Liver (tissue), 9 donors: ENCODE results near the gene PASD1. TPM values are rescaled to one million over a fixed set of nuclear protein-coding genes. Genes with fewer than 3 reads are reported as not detected.

ENCODE experiments used
- DNase-seq: peaks from one replicate; pipeline ENCODE4 v3.0.0-alpha.2; 2017; ENCODE audit warnings: low spot score
- H3K27ac ChIP-seq, 2 donors: one replicate each; pipeline ENCODE4 v1.7.0; 2013; ENCODE audit warnings: inconsistent platforms in 2 of 2, low read length in 2 of 2, control low read depth in 1 of 2, low read depth in 1 of 2, mild to moderate bottlenecking in 1 of 2
- H3K27me3 ChIP-seq, 4 donors: one replicate each; pipeline versions ENCODE4 v1.6.1 to v1.7.0; 2013; ENCODE audit warnings: low read length in 3 of 4, inconsistent platforms in 1 of 4, mild to moderate bottlenecking in 1 of 4, moderate library complexity in 1 of 4; ENCODE audit not compliant: control insufficient read depth in 4 of 4, insufficient read depth in 4 of 4
- H3K36me3 ChIP-seq, 4 donors: one replicate each; pipeline versions ENCODE4 v1.6.1 to v1.7.0; 2013; ENCODE audit warnings: low read length in 3 of 4, mild to moderate bottlenecking in 3 of 4, low read depth in 1 of 4, moderate library complexity in 1 of 4; ENCODE audit not compliant: control insufficient read depth in 4 of 4, insufficient read depth in 3 of 4
- H3K4me1 ChIP-seq, 4 donors: one replicate each; pipeline versions ENCODE4 v1.6.1 to v1.7.0; 2013; ENCODE audit warnings: low read length in 3 of 4, mild to moderate bottlenecking in 3 of 4, moderate library complexity in 1 of 4; ENCODE audit not compliant: control insufficient read depth in 4 of 4, insufficient read depth in 4 of 4
- H3K4me3 ChIP-seq, 3 donors: one replicate each; pipeline versions ENCODE4 v1.6.1 to v1.7.0; 2013; ENCODE audit warnings: low read length in 3 of 3, control low read depth in 1 of 3, low read depth in 1 of 3, mild to moderate bottlenecking in 1 of 3
- H3K9ac ChIP-seq, 2 donors: one replicate each; pipeline ENCODE4 v1.7.0; 2013; ENCODE audit warnings: low read length in 2 of 2, mild to moderate bottlenecking in 2 of 2, moderate library complexity in 2 of 2, control low read depth in 1 of 2, low read depth in 1 of 2
- H3K9me3 ChIP-seq, 4 donors: one replicate each; pipeline versions ENCODE4 v1.6.1 to v1.7.0; 2013; ENCODE audit warnings: low read length in 3 of 4; ENCODE audit not compliant: control insufficient read depth in 4 of 4
- ATF3 ChIP-seq: IDR thresholded peaks from 2 replicates; pipeline ENCODE4 v1.6.1; 2016; ENCODE audit warnings: antibody characterized with exemption
- CTCF ChIP-seq: fragments of 150-350 bp; IDR thresholded peaks from 2 replicates; pipeline ENCODE4 v1.5.1; 2017; ENCODE audit warnings: improper control_type of control experiment, low read depth, low read length; ENCODE audit not compliant: missing input control
- EGR1 ChIP-seq, 2 donors: IDR thresholded peaks; 2 replicates each; pipeline ENCODE4 v1.6.1; 2016 to 2018; ENCODE audit warnings: antibody characterized with exemption in 2 of 2, low read depth in 2 of 2
- FOXA1 ChIP-seq: IDR thresholded peaks from 2 replicates; pipeline ENCODE4 v1.6.1; 2016; ENCODE audit warnings: antibody characterized with exemption
- GABPA ChIP-seq, 2 donors: IDR thresholded peaks in 1 of 2; conservative IDR thresholded peaks in 1 of 2; 2 replicates each; pipeline ENCODE4 v1.6.1; 2016; ENCODE audit warnings: antibody characterized with exemption in 2 of 2, mild to moderate bottlenecking in 1 of 2, moderate library complexity in 1 of 2
- HNF4A ChIP-seq, 2 donors: conservative IDR thresholded peaks; 2 replicates each; pipeline ENCODE4 v1.6.1; 2016; ENCODE audit warnings: antibody characterized with exemption in 2 of 2, mild to moderate bottlenecking in 2 of 2
- HNF4G ChIP-seq: IDR thresholded peaks from 2 replicates; pipeline ENCODE4 v1.6.1; 2016; ENCODE audit warnings: antibody characterized with exemption
- JUND ChIP-seq, 2 donors: IDR thresholded peaks; 2 replicates each; pipeline ENCODE4 v1.6.1; 2016; ENCODE audit warnings: antibody characterized with exemption in 2 of 2
- MAX ChIP-seq: IDR thresholded peaks from 2 replicates; pipeline ENCODE4 v1.6.1; 2016; ENCODE audit warnings: antibody characterized with exemption
- NR2F2 ChIP-seq: IDR thresholded peaks from 2 replicates; pipeline ENCODE4 v1.6.1; 2016; ENCODE audit warnings: antibody characterized with exemption
- RAD21 ChIP-seq, 2 donors: IDR thresholded peaks; 2 replicates each; pipeline ENCODE4 v1.6.1; 2016; ENCODE audit warnings: antibody characterized with exemption in 2 of 2, mild to moderate bottlenecking in 2 of 2
- RXRA ChIP-seq, 2 donors: IDR thresholded peaks; 2 replicates each; pipeline ENCODE4 v1.6.1; 2017 to 2018; ENCODE audit warnings: antibody characterized with exemption in 2 of 2, mild to moderate bottlenecking in 1 of 2
- SP1 ChIP-seq: IDR thresholded peaks from 2 replicates; pipeline ENCODE4 v1.6.1; 2018; ENCODE audit warnings: antibody characterized with exemption, mild to moderate bottlenecking
- TAF1 ChIP-seq: conservative IDR thresholded peaks from 2 replicates; pipeline ENCODE4 v1.6.1; 2016; ENCODE audit warnings: antibody characterized with exemption, mild to moderate bottlenecking
- YY1 ChIP-seq: IDR thresholded peaks from 2 replicates; pipeline ENCODE4 v1.6.1; 2016; ENCODE audit warnings: antibody characterized with exemption, mild to moderate bottlenecking
- ZBTB33 ChIP-seq: IDR thresholded peaks from 2 replicates; pipeline ENCODE4 v1.6.1; 2016; ENCODE audit warnings: antibody characterized with exemption
- WGBS: extraction: QIAGEN DNeasy Blood & Tissue Kit; methylation state at CpG from one replicate; pipeline ENCODE4 v1.1.7; 2013; 5-methylcytosine and 5-hydroxymethylcytosine counted together
- polyA plus RNA-seq, 2 donors: library from polyadenylated mRNA; stranded (reverse) in 1 of 2; unstranded in 1 of 2; fragments of 200-250 nt in 1 of 2; fragments of >200 nt in 1 of 2; fragmentation: Nextera tagmentation in 1 of 2; extraction: Ambion mirVana in 1 of 2; gene quantifications; one replicate each; pipeline versions ENCODE4 v1.2.1 to v1.2.3, GENCODE V29; 2013 to 2015
- total RNA-seq, 2 donors: library from RNA; depleted of rRNA; stranded (reverse); fragments of >200 nt; gene quantifications; one replicate each; pipeline ENCODE4 v1.2.3, GENCODE V29; 2014
- TF ChIP-seq, protein P1 (sequence below): IDR thresholded peaks from 2 replicates; pipeline ENCODE4 v1.6.1; 2016; ENCODE audit warnings: antibody characterized with exemption, mild to moderate bottlenecking
- donor health status: healthy.
- donor health status: healthy.
- donor health status: healthy.
- donor health status: healthy.
- donor health status: healthy.

The PASD1 gene
- total and polyA plus RNA-seq, 4 donors: not detected

- Histone ChIP-seq H3K4me3 (no peak overlapping the region), H3K9ac (no peak overlapping the region), H3K36me3 (no peaks in the 10 kb centered on the region), H3K9me3 (no peaks in the 10 kb centered on the region), H3K27me3 (no peaks in the 10 kb centered on the region), H3K4me1 (peaks cover 0 to 1% (median 0%) of the 10 kb centered on the region in 4 donors), H3K27ac (no peak overlapping the region)
- TF ChIP-seq EGR1 (IDR thresholded peaks at IDR 0.05; ENCODE audit: low read depth in 2 of 2) (no peak), RXRA (IDR thresholded peaks at IDR 0.05) (no peak), CTCF (no peak), YY1 (no peak), GABPA (IDR thresholded peaks at IDR 0.05 in 1 of 2, conservative IDR thresholded peaks at IDR 0.05 in 1 of 2) (no peak), TAF1 (no peak), SP1 (no peak), RAD21 (IDR thresholded peaks at IDR 0.05) (no peak), ATF3 (no peak), HNF4A (conservative IDR thresholded peaks at IDR 0.05) (no peak), FOXA1 (no peak), MAX (no peak), ZBTB33 (no peak), NR2F2 (no peak), HNF4G (no peak)
- TF ChIP-seq, protein P1, sequence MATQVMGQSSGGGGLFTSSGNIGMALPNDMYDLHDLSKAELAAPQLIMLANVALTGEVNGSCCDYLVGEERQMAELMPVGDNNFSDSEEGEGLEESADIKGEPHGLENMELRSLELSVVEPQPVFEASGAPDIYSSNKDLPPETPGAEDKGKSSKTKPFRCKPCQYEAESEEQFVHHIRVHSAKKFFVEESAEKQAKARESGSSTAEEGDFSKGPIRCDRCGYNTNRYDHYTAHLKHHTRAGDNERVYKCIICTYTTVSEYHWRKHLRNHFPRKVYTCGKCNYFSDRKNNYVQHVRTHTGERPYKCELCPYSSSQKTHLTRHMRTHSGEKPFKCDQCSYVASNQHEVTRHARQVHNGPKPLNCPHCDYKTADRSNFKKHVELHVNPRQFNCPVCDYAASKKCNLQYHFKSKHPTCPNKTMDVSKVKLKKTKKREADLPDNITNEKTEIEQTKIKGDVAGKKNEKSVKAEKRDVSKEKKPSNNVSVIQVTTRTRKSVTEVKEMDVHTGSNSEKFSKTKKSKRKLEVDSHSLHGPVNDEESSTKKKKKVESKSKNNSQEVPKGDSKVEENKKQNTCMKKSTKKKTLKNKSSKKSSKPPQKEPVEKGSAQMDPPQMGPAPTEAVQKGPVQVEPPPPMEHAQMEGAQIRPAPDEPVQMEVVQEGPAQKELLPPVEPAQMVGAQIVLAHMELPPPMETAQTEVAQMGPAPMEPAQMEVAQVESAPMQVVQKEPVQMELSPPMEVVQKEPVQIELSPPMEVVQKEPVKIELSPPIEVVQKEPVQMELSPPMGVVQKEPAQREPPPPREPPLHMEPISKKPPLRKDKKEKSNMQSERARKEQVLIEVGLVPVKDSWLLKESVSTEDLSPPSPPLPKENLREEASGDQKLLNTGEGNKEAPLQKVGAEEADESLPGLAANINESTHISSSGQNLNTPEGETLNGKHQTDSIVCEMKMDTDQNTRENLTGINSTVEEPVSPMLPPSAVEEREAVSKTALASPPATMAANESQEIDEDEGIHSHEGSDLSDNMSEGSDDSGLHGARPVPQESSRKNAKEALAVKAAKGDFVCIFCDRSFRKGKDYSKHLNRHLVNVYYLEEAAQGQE: no peak
- WGBS: 83% methylated on average over 5 of the region's 5 CpGs
- no peak for DNase-seq
Measured at GRCh38 chrX:151679798-151680402, 116.4 kb downstream of the PASD1 start.

GRCh38 chrX:151680805-151681204 is 117.3 kb downstream of the PASD1 start:
- Histone ChIP-seq H3K36me3 (no peaks in the 10 kb centered on the region), H3K4me1 (peaks cover 0 to 1% (median 0%) of the 10 kb centered on the region in 4 donors), H3K27ac (no peak overlapping the region), H3K4me3 (no peak overlapping the region), H3K9ac (no peak overlapping the region), H3K9me3 (no peaks in the 10 kb centered on the region), H3K27me3 (no peaks in the 10 kb centered on the region)
- WGBS: 56% methylated on average over 4 of the region's 4 CpGs
- peak; percentile 64 for DNase-seq
- TF ChIP-seq GABPA (IDR thresholded peaks at IDR 0.05 in 1 of 2, conservative IDR thresholded peaks at IDR 0.05 in 1 of 2) (no peak), MAX (no peak), YY1 (no peak), SP1 (no peak), HNF4A (conservative IDR thresholded peaks at IDR 0.05) (no peak), FOXA1 (no peak), NR2F2 (no peak), JUND (IDR thresholded peaks at IDR 0.05) (no peak), ZBTB33 (no peak)
- TF ChIP-seq, protein P1: no peak
